ENCODE data around the gene OTUB1. TPM values are rescaled to one million over a fixed set of nuclear protein-coding genes. Genes with fewer than 3 reads are reported as not detected.

OTUB1 gene
- 126 TPM for total RNA-seq (ENCODE audit: unreplicated experiment)
- long read RNA-seq, transcript OTUB1-209 (7 exons, 1,729 nt), result major isoform, 102 of 156 reads
- long read RNA-seq, transcript OTUB1-212 (7 exons, 1,259 nt), result minor isoform, 5 of 156 reads
- long read RNA-seq, transcript OTUB1-201 (6 exons, 2,493 nt), result minor isoform, 22 of 156 reads
- long read RNA-seq, partial matches to known transcripts, result 5 of 156 reads
- long read RNA-seq, other reads (novel, unspliced or antisense), result 20 of 156 reads

GRCh38 chr11:63986156-63986931, at the start of gene OTUB1:
Gene OTUB1 (plus strand): TSS chr11:63986438. CDS start chr11:63986457, 19 bp downstream.
- Mint-ChIP-seq H3K4me3 (ENCODE audit: unreplicated experiment) (peak within 1 kb of the TSS; percentile 92), H3K9me3 (ENCODE audit: unreplicated experiment) (peaks cover 9% of the 10 kb centered on the region), H3K36me3 (ENCODE audit: unreplicated experiment) (no peaks in the 10 kb centered on the region), H3K27me3 (ENCODE audit: unreplicated experiment) (peaks cover 4% of the 10 kb centered on the region), H3K4me1 (ENCODE audit: low read depth, unreplicated experiment) (peaks cover 15% of the 10 kb centered on the region), H3K27ac (ENCODE audit: unreplicated experiment) (peak within 1 kb of the TSS; percentile 97)
- TF ChIP-seq CTCF (IDR thresholded peaks at IDR 0.05; ENCODE audit: partially characterized antibody, unreplicated experiment), result no peak
- DNase-seq, result peak; percentile 92

GRCh38 chr11:63937713-63938478, 48.3 kb upstream of the OTUB1 start:
- Mint-ChIP-seq H3K36me3 (ENCODE audit: unreplicated experiment) (no peaks in the 10 kb centered on the region), H3K4me1 (ENCODE audit: low read depth, unreplicated experiment) (peaks cover 8% of the 10 kb centered on the region), H3K27me3 (ENCODE audit: unreplicated experiment) (peaks cover 14% of the 10 kb centered on the region), H3K27ac (ENCODE audit: unreplicated experiment) (peak overlapping the region; percentile 71), H3K9me3 (ENCODE audit: unreplicated experiment) (no peaks in the 10 kb centered on the region), H3K4me3 (ENCODE audit: unreplicated experiment) (peak overlapping the region; percentile 96)
- TF ChIP-seq CTCF (IDR thresholded peaks at IDR 0.05; ENCODE audit: partially characterized antibody, unreplicated experiment), result no peak
- DNase-seq, result no peak

- Mint-ChIP-seq H3K9me3 (ENCODE audit: unreplicated experiment) (no peaks in the 10 kb centered on the region), H3K27ac (ENCODE audit: unreplicated experiment) (peak within 1 kb of the TSS; percentile 71), H3K27me3 (ENCODE audit: unreplicated experiment) (peaks cover 11% of the 10 kb centered on the region), H3K4me1 (ENCODE audit: low read depth, unreplicated experiment) (peaks cover 12% of the 10 kb centered on the region), H3K36me3 (ENCODE audit: unreplicated experiment) (no peaks in the 10 kb centered on the region), H3K4me3 (ENCODE audit: unreplicated experiment) (peak within 1 kb of the TSS; percentile 96)
- DNase-seq, result peak; percentile 96
- TF ChIP-seq CTCF (IDR thresholded peaks at IDR 0.05; ENCODE audit: partially characterized antibody, unreplicated experiment), result no peak
Measured at GRCh38 chr11:63938479-63939396, 47.5 kb upstream of the OTUB1 start, which contains the start of gene NAA40. Gene NAA40 (plus strand): TSS chr11:63939002. CDS start chr11:63939097, 95 bp downstream.

GRCh38 chr11:63939397-63939891, 46.8 kb upstream of the OTUB1 start:
- Mint-ChIP-seq H3K4me3 (ENCODE audit: unreplicated experiment) (peak overlapping the region; percentile 91), H3K27ac (ENCODE audit: unreplicated experiment) (peak overlapping the region; percentile 60), H3K9me3 (ENCODE audit: unreplicated experiment) (no peaks in the 10 kb centered on the region), H3K4me1 (ENCODE audit: low read depth, unreplicated experiment) (peaks cover 19% of the 10 kb centered on the region), H3K36me3 (ENCODE audit: unreplicated experiment) (no peaks in the 10 kb centered on the region), H3K27me3 (ENCODE audit: unreplicated experiment) (peaks cover 11% of the 10 kb centered on the region)
- no peak for TF ChIP-seq CTCF (IDR thresholded peaks at IDR 0.05; ENCODE audit: partially characterized antibody, unreplicated experiment)
- no peak for DNase-seq
